DND-41 (cell line): Measurements from ENCODE around the gene EIF1AY.

Experiments used
- ATAC-seq: fragments of 200-7000 bp; cut with Tn5 transposase; 3 replicates; pipeline ENCODE4 v1.9.1; 2021; ENCODE audit warnings: low read depth; ENCODE audit not compliant: insufficient read depth
- DNase-seq: peaks from one replicate; pipeline ENCODE4 v3.0.0-alpha.2; 2020
- H2AFZ ChIP-seq: 2 replicates; pipeline ENCODE4 v1.6.0; 2012; ENCODE audit warnings: low read depth, low read length
- H3K27ac ChIP-seq: 2 replicates; pipeline ENCODE4 v1.5.1; 2012; ENCODE audit warnings: low read length, inconsistent platforms
- H3K27me3 ChIP-seq: fragments of 200-600 bp; sonication (generic); 2 replicates; pipeline ENCODE4 v1.6.0; 2012; ENCODE audit warnings: low read length, mild to moderate bottlenecking, inconsistent platforms; ENCODE audit not compliant: insufficient read depth, poor library complexity
- H3K36me3 ChIP-seq: 2 replicates; pipeline ENCODE4 v1.5.1; 2012; ENCODE audit warnings: low read length, inconsistent platforms; ENCODE audit not compliant: insufficient read depth
- H3K4me1 ChIP-seq: 2 replicates; pipeline ENCODE4 v1.5.1; 2012; ENCODE audit warnings: mild to moderate bottlenecking, low read length; ENCODE audit not compliant: insufficient read depth
- H3K4me2 ChIP-seq: 2 replicates; pipeline ENCODE4 v1.6.0; 2012; ENCODE audit warnings: mild to moderate bottlenecking, moderate library complexity, low read length, inconsistent platforms; ENCODE audit not compliant: insufficient read depth
- H3K4me3 ChIP-seq, 2 experiments: fragments of 200-600 bp in 1 of 2; shearing (Covaris generic) in 1 of 2; 2 replicates each; pipeline ENCODE4 v1.5.1; 2012 to 2016; ENCODE audit warnings: inconsistent platforms in 2 of 2, low read length in 2 of 2, mild to moderate bottlenecking in 2 of 2, low read depth in 1 of 2, moderate library complexity in 1 of 2
- H3K79me2 ChIP-seq: 2 replicates; pipeline ENCODE4 v1.6.0; 2012; ENCODE audit warnings: low read length, inconsistent platforms; ENCODE audit not compliant: insufficient read depth
- H3K9ac ChIP-seq: 2 replicates; pipeline ENCODE4 v1.6.0; 2012; ENCODE audit warnings: low read depth, mild to moderate bottlenecking, inconsistent platforms, low read length, moderate library complexity
- H3K9me3 ChIP-seq: 2 replicates; pipeline ENCODE4 v1.5.1; 2012; ENCODE audit warnings: low read length, moderate library complexity, mild to moderate bottlenecking, inconsistent platforms; ENCODE audit not compliant: insufficient read depth, severe bottlenecking
- H4K20me1 ChIP-seq: 2 replicates; pipeline ENCODE4 v1.6.0; 2012; ENCODE audit warnings: low read length; ENCODE audit not compliant: insufficient read depth
- CTCF ChIP-seq: IDR thresholded peaks from 2 replicates; pipeline ENCODE4 v1.5.1; 2012; ENCODE audit warnings: borderline replicate concordance, low read length, moderate library complexity, mild to moderate bottlenecking; ENCODE audit not compliant: poor library complexity, severe bottlenecking; ENCODE audit errors: extremely low read depth
- EZH2 ChIP-seq: IDR thresholded peaks from 3 replicates; pipeline ENCODE4 v1.6.1; 2012; ENCODE audit warnings: borderline replicate concordance, low read depth, mild to moderate bottlenecking, moderate library complexity, low read length, inconsistent platforms; ENCODE audit not compliant: severe bottlenecking

EIF1AY gene

GRCh38 chrY:20538933-20539332, 36.6 kb upstream of the EIF1AY start:
- H2AFZ ChIP-seq: no peak overlapping the region
- H4K20me1 ChIP-seq: no peaks in the 10 kb centered on the region
- peak overlapping the region; percentile 54 for H3K27ac ChIP-seq
- peak overlapping the region in 1 of 2 experiments; percentile 16; a peak in 1 of 4 replicates for H3K4me3 ChIP-seq
- no peaks in the 10 kb centered on the region for H3K27me3 ChIP-seq
- ATAC-seq (peak; percentile 57), DNase-seq (no peak)
- no peaks in the 10 kb centered on the region for H3K36me3 ChIP-seq
- no peaks in the 10 kb centered on the region for H3K9me3 ChIP-seq
- TF ChIP-seq CTCF (no peak), EZH2 (no peak)
- no peak overlapping the region for H3K9ac ChIP-seq
- H3K4me2 ChIP-seq: peak overlapping the region; percentile 39; the same call in 1 of the 2 replicates
- H3K79me2 ChIP-seq: no peaks in the 10 kb centered on the region
- H3K4me1 ChIP-seq: peaks cover 32% of the 10 kb centered on the region

GRCh38 chrY:20544451-20544960, 31.1 kb upstream of the EIF1AY start:
- Histone ChIP-seq H4K20me1 (no peaks in the 10 kb centered on the region), H3K79me2 (no peaks in the 10 kb centered on the region), H3K27ac (no peak overlapping the region), H3K27me3 (no peaks in the 10 kb centered on the region), H3K9ac (no peak overlapping the region), H3K4me1 (peaks cover 12% of the 10 kb centered on the region), H3K9me3 (peaks cover 6% of the 10 kb centered on the region), H3K4me3 (no peak overlapping the region), H3K36me3 (no peaks in the 10 kb centered on the region), H2AFZ (no peak overlapping the region), H3K4me2 (no peak overlapping the region)
- TF ChIP-seq CTCF: no peak
- TF ChIP-seq EZH2: no peak
- DNase-seq (no peak), ATAC-seq (no peak)

- Histone ChIP-seq H3K79me2 (no peaks in the 10 kb centered on the region), H3K9me3 (peaks cover 6% of the 10 kb centered on the region), H3K9ac (no peak overlapping the region), H3K27me3 (no peaks in the 10 kb centered on the region), H3K36me3 (no peaks in the 10 kb centered on the region), H4K20me1 (no peaks in the 10 kb centered on the region), H3K4me1 (0 out of 2 replicates have a peak, but pooled peaks cover 6% of the 10 kb centered on the region), H2AFZ (no peak overlapping the region), H3K4me2 (no peak overlapping the region), H3K27ac (no peak overlapping the region), H3K4me3 (no peak overlapping the region)
- no peak for ATAC-seq
- no peak for TF ChIP-seq EZH2
- TF ChIP-seq CTCF: no peak
- DNase-seq: no peak
Measured at GRCh38 chrY:20546071-20546470, 29.5 kb upstream of the EIF1AY start.
